IMR-90 (cell line): ENCODE measurements around the gene CDK6. TPM values are rescaled to one million over a fixed set of nuclear protein-coding genes. Genes with fewer than 3 reads are reported as not detected.

Experiments
- ATAC-seq: fragments of 200-7000 bp; cut with Tn5 transposase; 2 replicates; pipeline ENCODE4 v1.9.1; 2020; ENCODE audit warnings: low read depth, mild to moderate bottlenecking, moderate library complexity
- Bru-seq: library from RNA; stranded (reverse); fragments of 400-500 nt; gene quantifications from one replicate; lab custom pipeline; 2021; lab: Mats Ljungman, UMichigan
- BruChase-seq, 2 experiments: library from RNA; stranded (reverse); fragments of 400-500 nt; gene quantifications; one replicate each; lab custom pipeline; 2021; lab: Mats Ljungman, UMichigan
- BruUV-seq: library from RNA; stranded (reverse); fragments of 400-500 nt; replicated peaks from 2 replicates; lab custom pipeline; 2021; lab: Mats Ljungman, UMichigan
- CTCF ChIA-PET: fragments of 300-600 bp; formaldehyde crosslinking; extraction: SDS; loops from one replicate; lab custom pipeline; 2021; ENCODE audit warnings: antibody characterized with exemption; lab: Yijun Ruan, JAX
- POLR2A ChIA-PET: fragments of 300-600 bp; sonication (Branson Sonifier 250); formaldehyde crosslinking; loops from one replicate; lab custom pipeline; 2022; ENCODE audit warnings: antibody characterized with exemption; ENCODE audit not compliant: unreplicated experiment; lab: Charles Lee
- DNase-seq: peaks from one replicate; pipeline ENCODE4 v3.0.0; 2013
- H2AFZ ChIP-seq: replicated peaks from 2 replicates; pipeline ENCODE3; 2013; ENCODE audit warnings: low read length, mild to moderate bottlenecking; ENCODE audit not compliant: poor library complexity
- H2AK5ac ChIP-seq: 2 replicates; pipeline ENCODE4 v1.6.1; 2013; ENCODE audit warnings: low read depth, low read length, inconsistent platforms
- H2AK9ac ChIP-seq: replicated peaks from 2 replicates; pipeline ENCODE3; 2013; ENCODE audit warnings: mild to moderate bottlenecking, low read depth, low read length, moderate library complexity; ENCODE audit not compliant: poor library complexity
- H2BK120ac ChIP-seq: 2 replicates; pipeline ENCODE4 v1.6.1; 2013; ENCODE audit warnings: low read depth, low read length, inconsistent platforms
- H2BK15ac ChIP-seq: 3 replicates; pipeline ENCODE4 v1.6.1; 2013; ENCODE audit warnings: low read depth, low read length, inconsistent platforms
- H2BK20ac ChIP-seq: 2 replicates; pipeline ENCODE4 v1.6.1; 2013; ENCODE audit warnings: low read depth, mild to moderate bottlenecking, inconsistent platforms, low read length, moderate library complexity
- H2BK5ac ChIP-seq: 2 replicates; pipeline ENCODE4 v1.6.1; 2013; ENCODE audit warnings: mild to moderate bottlenecking, low read depth, low read length, inconsistent platforms; ENCODE audit not compliant: poor library complexity, severe bottlenecking
- H3K14ac ChIP-seq: replicated peaks from 2 replicates; pipeline ENCODE4 v1.6.1; 2013; ENCODE audit warnings: low read depth, low read length, inconsistent platforms
- H3K18ac ChIP-seq: 2 replicates; pipeline ENCODE4 v1.6.1; 2013; ENCODE audit warnings: low read depth, low read length, control low read depth
- H3K23ac ChIP-seq: 2 replicates; pipeline ENCODE4 v1.6.1; 2013; ENCODE audit warnings: low read depth, low read length, inconsistent platforms
- H3K27ac ChIP-seq: 2 replicates; pipeline ENCODE4 v1.5.1; 2013; ENCODE audit warnings: mild to moderate bottlenecking, control low read depth, low read length; ENCODE audit not compliant: insufficient read depth
- H3K27me3 ChIP-seq: 2 replicates; pipeline ENCODE4 v1.6.1; 2013; ENCODE audit warnings: low read length; ENCODE audit not compliant: control insufficient read depth, insufficient read depth
- H3K36me3 ChIP-seq: 2 replicates; pipeline ENCODE4 v1.6.1; 2013; ENCODE audit warnings: low read length, mixed read lengths; ENCODE audit not compliant: control insufficient read depth, insufficient read depth
- H3K4ac ChIP-seq: 2 replicates; pipeline ENCODE4 v1.6.1; 2013; ENCODE audit warnings: low read depth, low read length, inconsistent platforms
- H3K4me1 ChIP-seq: 2 replicates; pipeline ENCODE4 v1.6.1; 2013; ENCODE audit warnings: low read length, mixed read lengths; ENCODE audit not compliant: control insufficient read depth, insufficient read depth
- H3K4me2 ChIP-seq: 2 replicates; pipeline ENCODE4 v1.6.1; 2013; ENCODE audit warnings: low read depth, mild to moderate bottlenecking, control low read depth, low read length, moderate library complexity
- H3K4me3 ChIP-seq: 2 replicates; pipeline ENCODE4 v1.5.1; 2013; ENCODE audit warnings: low read depth, mild to moderate bottlenecking, control low read depth, low read length, moderate library complexity; ENCODE audit not compliant: insufficient read depth
- H3K56ac ChIP-seq: 2 replicates; pipeline ENCODE4 v1.6.1; 2013; ENCODE audit warnings: low read length, inconsistent platforms; ENCODE audit not compliant: insufficient read depth; ENCODE audit errors: extremely low read depth
- H3K79me1 ChIP-seq, 2 experiments: 2 replicates each; pipeline ENCODE4 v1.6.1; 2013; ENCODE audit warnings: low read length in 2 of 2, inconsistent platforms in 1 of 2, low read depth in 1 of 2
- H3K9ac ChIP-seq: 2 replicates; pipeline ENCODE4 v1.6.1; 2013; ENCODE audit warnings: low read depth, low read length, control low read depth
- H3K9me1 ChIP-seq: 2 replicates; pipeline ENCODE4 v1.6.1; 2013; ENCODE audit warnings: low read length, inconsistent platforms; ENCODE audit not compliant: insufficient read depth
- H3K9me3 ChIP-seq: 2 replicates; pipeline ENCODE4 v1.6.1; 2013; ENCODE audit warnings: low read length; ENCODE audit not compliant: control insufficient read depth, insufficient read depth
- H4K20me1 ChIP-seq: 2 replicates; pipeline ENCODE4 v1.6.1; 2013; ENCODE audit warnings: low read length, inconsistent platforms; ENCODE audit not compliant: insufficient read depth
- H4K5ac ChIP-seq: 2 replicates; pipeline ENCODE4 v1.6.1; 2013; ENCODE audit warnings: mild to moderate bottlenecking, low read depth, low read length, control low read depth
- H4K8ac ChIP-seq, 2 experiments: 2 replicates each; pipeline ENCODE4 v1.6.1; 2013; ENCODE audit warnings: low read depth in 2 of 2, low read length in 2 of 2, control low read depth in 1 of 2, inconsistent platforms in 1 of 2
- H4K91ac ChIP-seq: 2 replicates; pipeline ENCODE4 v1.6.1; 2013; ENCODE audit warnings: low read depth, low read length, inconsistent platforms; ENCODE audit not compliant: insufficient read depth
- BHLHE40 ChIP-seq: fragments of 150-350 bp; IDR thresholded peaks from 2 replicates; pipeline ENCODE4 v1.6.1; 2016; ENCODE audit warnings: mild to moderate bottlenecking, low read depth, low read length
- MAZ ChIP-seq: IDR thresholded peaks from 2 replicates; pipeline ENCODE4 v1.6.1; 2012; ENCODE audit warnings: low read depth, mild to moderate bottlenecking, low read length, improper control_type of control experiment, moderate library complexity, borderline replicate concordance
- MXI1 ChIP-seq: IDR thresholded peaks from 2 replicates; pipeline ENCODE4 v1.6.1; 2012; ENCODE audit warnings: low read depth, mild to moderate bottlenecking, low read length, moderate library complexity, borderline replicate concordance
- POLR2A ChIP-seq: IDR thresholded peaks from 2 replicates; pipeline ENCODE4 v1.6.1; 2012; ENCODE audit warnings: mild to moderate bottlenecking, low read depth, low read length
- RAD21 ChIP-seq: IDR thresholded peaks from 2 replicates; pipeline ENCODE4 v1.6.1; 2012; ENCODE audit warnings: low read length, improper control_type of control experiment
- RCOR1 ChIP-seq: IDR thresholded peaks from 2 replicates; pipeline ENCODE4 v1.6.1; 2012; ENCODE audit warnings: mild to moderate bottlenecking, low read length, improper control_type of control experiment; ENCODE audit not compliant: insufficient replicate concordance
- RFX5 ChIP-seq: IDR thresholded peaks from 2 replicates; pipeline ENCODE4 v1.8.0; 2012; ENCODE audit warnings: low read depth, mild to moderate bottlenecking, low read length, moderate library complexity
- SMC3 ChIP-seq: fragments of 150-350 bp; IDR thresholded peaks from 2 replicates; pipeline ENCODE4 v1.6.1; 2016; ENCODE audit warnings: low read depth, mild to moderate bottlenecking, antibody characterized with exemption, low read length, moderate library complexity
- WGBS, 2 experiments: methylation state at CpG; one replicate each; pipeline versions ENCODE4 v1.1.5 to v1.1.7; 2013; ENCODE audit warnings: missing lambda C conversion rate in 2 of 2; ENCODE audit not compliant: insufficient read length in 1 of 2; ENCODE audit errors: extremely low coverage in 2 of 2; 5-methylcytosine and 5-hydroxymethylcytosine counted together
- dilution Hi-C: fragments of 300-500 bp; cut with HindIII; formaldehyde crosslinking; loops from one replicate; pipeline ENCODE4 v1.14.3; 2018; ENCODE audit warnings: low sequenced_read_pairs; ENCODE audit not compliant: unreplicated experiment
- in situ Hi-C: fragments of 300-500 bp; cut with MboI; formaldehyde crosslinking; loops from 3 replicates; pipeline ENCODE4 v1.14.3; 2019; ENCODE audit warnings: low sequenced_read_pairs, inconsistent platforms, mixed read lengths
- intact Hi-C: fragments of 100-400 bp; cut with micrococcal nuclease; formaldehyde crosslinking; loops from 2 replicates; pipeline ENCODE4 v1.10.0; 2022
- long read RNA-seq: library from polyadenylated mRNA; unstranded; transcript quantifications from one replicate; pipeline ENCODE4 v2.0.0, GENCODE V29; 2021; ENCODE audit not compliant: unreplicated experiment
- polyA plus RNA-seq, 3 experiments: library from polyadenylated mRNA; depleted of rRNA; stranded (reverse); fragments of >200 nt; gene quantifications; 2 replicates each; pipeline ENCODE4 v1.2.3, GENCODE V29; 2012; ENCODE audit warnings: low replicate concordance in 1 of 3
- total RNA-seq: library from RNA; depleted of rRNA; stranded (reverse); fragments of >200 nt; gene quantifications from 2 replicates; pipeline ENCODE4 v1.2.3, GENCODE V29; 2012; rRNA removed

Gene CDK6
- total RNA-seq (131 and 195 TPM in 2 replicates), polyA plus RNA-seq (2012; rRNA removed) (21.5 and 22.2 TPM in 2 replicates), Bru-seq, nascent RNA (percentile 98 among the genes with signal in this experiment), BruChase-seq, experiment 1, labeled RNA remaining after a 6-hour chase (percentile 89 among the genes with signal in this experiment), BruChase-seq, experiment 2, labeled RNA remaining after a 2-hour chase (percentile 95 among the genes with signal in this experiment)
- 13.8 and 26.3 TPM in 2 replicates for polyA plus RNA-seq (2012; cell fraction: cytosol; rRNA removed)
- polyA plus RNA-seq (2012; cell fraction: nucleus; rRNA removed; ENCODE audit: low replicate concordance), result 36.7 and 50.1 TPM in 2 replicates
- long read RNA-seq, full-length matches to known transcripts, result 13 of 101 reads
- long read RNA-seq, partial matches to known transcripts, result 13 of 101 reads
- long read RNA-seq, other reads (novel, unspliced or antisense), result 75 of 101 reads

- Histone ChIP-seq H3K4me3 (peak within 1 kb of the TSS; percentile 98), H4K5ac (peak within 1 kb of the TSS; percentile 93), H3K79me1 (peaks cover 0 to 13% of the 10 kb centered on the region in 2 experiments; a peak in 2 of 4 replicates), H3K23ac (peak within 1 kb of the TSS; percentile 87), H3K4me2 (peak within 1 kb of the TSS; percentile 97), H4K20me1 (peaks cover 14% of the 10 kb centered on the region), H4K8ac (peak within 1 kb of the TSS; percentile 82 to 94), H3K18ac (peak within 1 kb of the TSS; percentile 95), H4K91ac (peak within 1 kb of the TSS; percentile 93), H2AK5ac (peak within 1 kb of the TSS; percentile 93), H3K14ac (peak within 1 kb of the TSS; percentile 90), H2BK20ac (peak within 1 kb of the TSS; percentile 23), H3K36me3 (peaks cover 7% of the 10 kb centered on the region), H2AFZ (peak within 1 kb of the TSS; percentile 86), H2AK9ac (peak within 1 kb of the TSS; percentile 98), H3K27ac (peak within 1 kb of the TSS; percentile 98), H2BK120ac (peak within 1 kb of the TSS; percentile 79), H3K9me1 (no peaks in the 10 kb centered on the region), H2BK5ac (peak within 1 kb of the TSS; percentile 93), H3K9me3 (no peaks in the 10 kb centered on the region), H3K4ac (peak within 1 kb of the TSS; percentile 96), H3K9ac (peak within 1 kb of the TSS; percentile 98), H2BK15ac (peak within 1 kb of the TSS; percentile 84), H3K27me3 (no peaks in the 10 kb centered on the region), H3K4me1 (peaks cover 3% of the 10 kb centered on the region; the same call in 1 of the 2 replicates), H3K56ac (peak within 1 kb of the TSS; percentile 81)
- dilution Hi-C loops (no loop called here), in situ Hi-C loops (no loop called here), intact Hi-C loops (no loop called here)
- no TSS peak for BruUV-seq
- 0% methylated on average over 6 of the region's 54 CpGs; no CpG with 5 or more reads in 1 of the 2 experiments for WGBS, 2 experiments
- peak; percentile 70 for DNase-seq
- peak; percentile 61 for ATAC-seq
- TF ChIP-seq RFX5, result no peak
- no peak for TF ChIP-seq RCOR1
- peak; percentile 88 for TF ChIP-seq MAZ
- 0 out of 2 replicates have a peak, but pooled peaks have one; percentile 7 for TF ChIP-seq SMC3
- TF ChIP-seq POLR2A, result peak; percentile 67
- peak; percentile 93 for TF ChIP-seq MXI1
- 0 out of 2 replicates have a peak, but pooled peaks have one; percentile 2 for TF ChIP-seq RAD21
- peak; percentile 71 for TF ChIP-seq BHLHE40
- POLR2A ChIA-PET, result interaction anchor here (0.5 to 1.2 kb wide), 5 partner anchors 150 to 308 kb away, joined by 3 to 14 read pairs (median 5); partner anchors contain the start of genes PEX1 and RBM48
- CTCF ChIA-PET, result no interaction called here
Observed at GRCh38 chr7:92836489-92836999, at the start of gene CDK6. Gene CDK6 (minus strand): TSS chr7:92836573. CDS start chr7:92833323, 3,250 bp downstream.
